Loucy (cell line): Measurements from ENCODE around the gene RRN3.

Source experiments
- H2AFZ ChIP-seq: fragments of 200-600 bp; sonication (generic); 2 replicates; pipeline ENCODE4 v1.6.0; 2016; ENCODE audit warnings: antibody characterized with exemption, mild to moderate bottlenecking, low read length, moderate library complexity
- H3F3A ChIP-seq: fragments of 200-600 bp; 2 replicates; pipeline ENCODE4 v1.6.0; 2016; ENCODE audit warnings: antibody characterized with exemption, low read depth, mild to moderate bottlenecking
- H3K27me3 ChIP-seq: fragments of 200-600 bp; sonication (generic); 2 replicates; pipeline ENCODE4 v1.6.1; 2014; ENCODE audit warnings: low read length, mild to moderate bottlenecking; ENCODE audit not compliant: insufficient read depth, poor library complexity, severe bottlenecking
- H3K36me3 ChIP-seq: fragments of 200-600 bp; sonication (generic); 2 replicates; pipeline ENCODE4 v1.6.1; 2016; ENCODE audit warnings: low read length; ENCODE audit not compliant: insufficient read depth
- H3K4me1 ChIP-seq: fragments of 200-600 bp; sonication (generic); 2 replicates; pipeline ENCODE4 v1.5.1; 2014; ENCODE audit warnings: low read length, mild to moderate bottlenecking; ENCODE audit not compliant: insufficient read depth, poor library complexity, severe bottlenecking
- H3K4me2 ChIP-seq: fragments of 200-600 bp; sonication (generic); 2 replicates; pipeline ENCODE4 v1.6.0; 2014; ENCODE audit warnings: antibody characterized with exemption, low read length, low read depth, mild to moderate bottlenecking; ENCODE audit not compliant: poor library complexity, severe bottlenecking
- H3K4me3 ChIP-seq: fragments of 200-600 bp; sonication (generic); 2 replicates; pipeline ENCODE4 v1.5.1; 2014; ENCODE audit warnings: low read length, mild to moderate bottlenecking, mixed read lengths; ENCODE audit not compliant: poor library complexity, severe bottlenecking
- H3K79me2 ChIP-seq: fragments of 200-600 bp; sonication (generic); 2 replicates; pipeline ENCODE4 v1.6.1; 2014; ENCODE audit warnings: low read length; ENCODE audit not compliant: insufficient read depth
- H3K9ac ChIP-seq: fragments of 200-600 bp; sonication (generic); 2 replicates; pipeline ENCODE4 v1.6.0; 2014; ENCODE audit warnings: mild to moderate bottlenecking, low read depth, low read length, moderate library complexity; ENCODE audit not compliant: poor library complexity, severe bottlenecking
- H3K9me2 ChIP-seq: fragments of 200-600 bp; sonication (generic); replicated peaks from 2 replicates; pipeline ENCODE4 v1.6.1; 2016; ENCODE audit warnings: low read depth, low read length, mixed read lengths
- H3K9me3 ChIP-seq: fragments of 200-600 bp; sonication (generic); 2 replicates; pipeline ENCODE4 v1.6.1; 2014; ENCODE audit warnings: mild to moderate bottlenecking, antibody characterized with exemption, low read length, low read depth; ENCODE audit not compliant: insufficient read depth
- H4K20me1 ChIP-seq: fragments of 200-600 bp; sonication (generic); 2 replicates; pipeline ENCODE4 v1.6.0; 2014; ENCODE audit warnings: antibody characterized with exemption, low read length, mild to moderate bottlenecking; ENCODE audit not compliant: insufficient read depth, poor library complexity, severe bottlenecking
- EZH2phosphoT487 ChIP-seq: fragments of 200-600 bp; IDR thresholded peaks from 2 replicates; pipeline ENCODE4 v1.6.1; 2018; ENCODE audit warnings: antibody characterized with exemption, mild to moderate bottlenecking, moderate library complexity, borderline replicate concordance
- TF ChIP-seq, protein P1 (sequence below): fragments of 200-600 bp; sonication (generic); conservative IDR thresholded peaks from 2 replicates; pipeline ENCODE4 v1.5.1; 2014; ENCODE audit warnings: mild to moderate bottlenecking, antibody characterized with exemption, low read length

Gene RRN3

DNA sequence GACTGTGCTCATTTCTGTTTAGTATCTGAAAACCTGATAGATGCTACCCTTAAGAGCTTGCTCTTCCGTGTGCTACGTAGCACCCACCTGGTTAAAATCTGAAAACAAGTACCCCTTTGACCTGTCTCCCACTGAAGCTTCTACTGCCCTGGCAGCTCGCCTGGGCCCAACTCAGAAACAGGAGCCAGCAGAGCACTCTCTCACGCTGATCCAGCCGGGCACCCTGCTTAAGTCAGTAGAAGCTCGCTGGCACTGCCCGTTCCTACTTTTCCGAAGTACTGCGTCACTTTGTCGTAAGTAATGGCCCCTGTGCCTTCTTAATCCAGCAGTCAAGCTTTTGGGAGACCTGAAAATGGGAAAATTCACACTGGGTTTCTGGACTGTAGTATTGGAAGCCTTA, 57.1 kb downstream of the RRN3 start:
- Histone ChIP-seq H3K4me1 (no peaks in the 10 kb centered on the region), H3K9me2 (no peaks in the 10 kb centered on the region), H3K4me3 (no peak overlapping the region), H3K27me3 (no peaks in the 10 kb centered on the region), H3K4me2 (no peak overlapping the region), H2AFZ (no peak overlapping the region), H3K79me2 (no peaks in the 10 kb centered on the region), H3K9ac (no peak overlapping the region), H3F3A (no peaks in the 10 kb centered on the region), H3K36me3 (peaks cover 52% of the 10 kb centered on the region; the same call in 1 of the 2 replicates), H3K9me3 (no peaks in the 10 kb centered on the region), H4K20me1 (no peaks in the 10 kb centered on the region)
- no peak for TF ChIP-seq EZH2phosphoT487
- TF ChIP-seq, protein P1, sequence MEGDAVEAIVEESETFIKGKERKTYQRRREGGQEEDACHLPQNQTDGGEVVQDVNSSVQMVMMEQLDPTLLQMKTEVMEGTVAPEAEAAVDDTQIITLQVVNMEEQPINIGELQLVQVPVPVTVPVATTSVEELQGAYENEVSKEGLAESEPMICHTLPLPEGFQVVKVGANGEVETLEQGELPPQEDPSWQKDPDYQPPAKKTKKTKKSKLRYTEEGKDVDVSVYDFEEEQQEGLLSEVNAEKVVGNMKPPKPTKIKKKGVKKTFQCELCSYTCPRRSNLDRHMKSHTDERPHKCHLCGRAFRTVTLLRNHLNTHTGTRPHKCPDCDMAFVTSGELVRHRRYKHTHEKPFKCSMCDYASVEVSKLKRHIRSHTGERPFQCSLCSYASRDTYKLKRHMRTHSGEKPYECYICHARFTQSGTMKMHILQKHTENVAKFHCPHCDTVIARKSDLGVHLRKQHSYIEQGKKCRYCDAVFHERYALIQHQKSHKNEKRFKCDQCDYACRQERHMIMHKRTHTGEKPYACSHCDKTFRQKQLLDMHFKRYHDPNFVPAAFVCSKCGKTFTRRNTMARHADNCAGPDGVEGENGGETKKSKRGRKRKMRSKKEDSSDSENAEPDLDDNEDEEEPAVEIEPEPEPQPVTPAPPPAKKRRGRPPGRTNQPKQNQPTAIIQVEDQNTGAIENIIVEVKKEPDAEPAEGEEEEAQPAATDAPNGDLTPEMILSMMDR, result no peak

DNA sequence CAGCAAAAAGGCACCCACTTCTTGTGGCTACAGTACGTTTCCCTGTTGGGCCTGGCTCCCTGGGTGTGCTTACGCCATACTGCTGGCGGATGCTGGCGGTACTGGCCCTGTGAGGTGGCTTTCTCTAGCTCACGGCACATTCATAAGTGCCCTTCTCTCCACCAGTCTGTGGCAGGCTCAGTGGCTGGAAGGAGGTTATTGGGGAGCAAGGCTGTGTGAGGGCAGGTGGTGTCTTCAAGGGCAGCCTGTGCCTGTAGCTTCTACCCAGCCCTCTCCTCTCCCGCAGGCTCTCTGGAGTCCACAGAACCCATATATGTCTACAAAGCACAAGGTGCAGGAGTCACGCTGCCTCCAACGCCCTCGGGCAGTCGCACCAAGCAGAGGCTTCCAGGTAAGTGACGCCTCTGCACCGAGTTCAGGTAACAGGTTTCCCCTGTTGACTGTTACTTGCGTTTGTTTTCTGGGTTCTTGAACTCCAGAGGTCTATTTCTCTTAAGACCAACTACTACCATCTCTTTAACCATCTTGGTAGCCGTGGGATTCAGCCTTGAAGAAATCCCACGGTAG, 58.8 kb downstream of the RRN3 start:
- Histone ChIP-seq H3K36me3 (peaks cover 50% of the 10 kb centered on the region; the same call in 1 of the 2 replicates), H3K4me1 (peaks cover 8% of the 10 kb centered on the region), H3K9me3 (no peaks in the 10 kb centered on the region), H3K9ac (no peak overlapping the region), H3K27me3 (no peaks in the 10 kb centered on the region), H3K4me3 (no peak overlapping the region), H3F3A (no peaks in the 10 kb centered on the region), H2AFZ (no peak overlapping the region), H3K9me2 (no peaks in the 10 kb centered on the region), H3K79me2 (no peaks in the 10 kb centered on the region), H3K4me2 (no peak overlapping the region), H4K20me1 (no peaks in the 10 kb centered on the region)
- TF ChIP-seq, protein P1, result no peak
- no peak for TF ChIP-seq EZH2phosphoT487

DNA sequence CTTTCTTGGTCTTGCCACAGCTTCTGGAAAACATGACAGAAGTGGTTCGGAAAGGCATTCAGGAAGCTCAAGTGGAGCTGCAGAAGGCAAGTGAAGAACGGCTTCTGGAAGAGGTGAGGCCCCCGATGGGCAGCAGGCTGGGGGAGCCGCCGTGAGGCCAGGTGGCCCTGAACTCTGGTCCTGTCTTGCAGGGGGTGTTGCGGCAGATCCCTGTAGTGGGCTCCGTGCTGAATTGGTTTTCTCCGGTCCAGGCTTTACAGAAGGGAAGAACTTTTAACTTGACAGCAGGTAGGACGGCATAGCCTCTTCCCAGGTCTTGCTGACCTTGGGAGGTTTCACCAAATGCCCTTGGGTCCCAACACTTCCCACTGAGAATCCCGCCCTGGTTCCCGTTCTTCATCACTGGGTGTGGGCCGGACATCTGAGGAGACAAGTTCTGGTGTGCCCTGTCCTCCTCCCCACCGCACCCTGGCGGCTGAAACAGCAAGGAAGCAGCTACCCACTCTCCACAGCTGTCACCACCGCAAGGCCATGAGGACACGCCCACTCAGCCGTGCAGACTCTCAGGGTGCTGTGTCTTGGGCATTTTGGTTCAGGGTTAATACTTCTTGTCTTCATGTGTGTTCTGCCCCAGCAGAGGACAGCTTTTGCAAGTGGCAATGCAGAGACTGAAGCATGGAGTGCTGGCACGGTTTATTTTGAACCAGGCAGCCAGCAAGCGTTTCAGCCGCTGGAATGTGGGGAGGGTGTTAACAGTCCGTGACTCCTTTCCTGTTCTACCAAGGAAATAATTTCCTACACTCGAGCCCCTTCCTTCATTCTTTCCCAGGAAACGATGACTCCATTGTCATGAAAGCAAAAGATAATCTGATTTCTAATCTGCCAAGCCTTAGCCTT, 59.6 kb downstream of the RRN3 start:
- peaks cover 43% of the 10 kb centered on the region; the same call in 1 of the 2 replicates for H3K36me3 ChIP-seq
- no peaks in the 10 kb centered on the region for H3F3A ChIP-seq
- no peaks in the 10 kb centered on the region for H3K27me3 ChIP-seq
- H4K20me1 ChIP-seq, result no peaks in the 10 kb centered on the region
- TF ChIP-seq EZH2phosphoT487, result no peak
- TF ChIP-seq, protein P1, result no peak
- H3K9me2 ChIP-seq, result no peaks in the 10 kb centered on the region
- no peak overlapping the region for H3K4me3 ChIP-seq
- H2AFZ ChIP-seq, result no peak overlapping the region
- peaks cover 8% of the 10 kb centered on the region for H3K4me1 ChIP-seq
- H3K9me3 ChIP-seq, result no peaks in the 10 kb centered on the region
- no peaks in the 10 kb centered on the region for H3K79me2 ChIP-seq
- no peak overlapping the region for H3K9ac ChIP-seq
- no peak overlapping the region for H3K4me2 ChIP-seq
